ENCODE results near the gene INTS4.
"Not testable (repeated sequence)": the region's sequence is repeated elsewhere in the genome, so short reads cannot be mapped to it uniquely, and the experiment has no call there.

INTS4 gene, protein sequence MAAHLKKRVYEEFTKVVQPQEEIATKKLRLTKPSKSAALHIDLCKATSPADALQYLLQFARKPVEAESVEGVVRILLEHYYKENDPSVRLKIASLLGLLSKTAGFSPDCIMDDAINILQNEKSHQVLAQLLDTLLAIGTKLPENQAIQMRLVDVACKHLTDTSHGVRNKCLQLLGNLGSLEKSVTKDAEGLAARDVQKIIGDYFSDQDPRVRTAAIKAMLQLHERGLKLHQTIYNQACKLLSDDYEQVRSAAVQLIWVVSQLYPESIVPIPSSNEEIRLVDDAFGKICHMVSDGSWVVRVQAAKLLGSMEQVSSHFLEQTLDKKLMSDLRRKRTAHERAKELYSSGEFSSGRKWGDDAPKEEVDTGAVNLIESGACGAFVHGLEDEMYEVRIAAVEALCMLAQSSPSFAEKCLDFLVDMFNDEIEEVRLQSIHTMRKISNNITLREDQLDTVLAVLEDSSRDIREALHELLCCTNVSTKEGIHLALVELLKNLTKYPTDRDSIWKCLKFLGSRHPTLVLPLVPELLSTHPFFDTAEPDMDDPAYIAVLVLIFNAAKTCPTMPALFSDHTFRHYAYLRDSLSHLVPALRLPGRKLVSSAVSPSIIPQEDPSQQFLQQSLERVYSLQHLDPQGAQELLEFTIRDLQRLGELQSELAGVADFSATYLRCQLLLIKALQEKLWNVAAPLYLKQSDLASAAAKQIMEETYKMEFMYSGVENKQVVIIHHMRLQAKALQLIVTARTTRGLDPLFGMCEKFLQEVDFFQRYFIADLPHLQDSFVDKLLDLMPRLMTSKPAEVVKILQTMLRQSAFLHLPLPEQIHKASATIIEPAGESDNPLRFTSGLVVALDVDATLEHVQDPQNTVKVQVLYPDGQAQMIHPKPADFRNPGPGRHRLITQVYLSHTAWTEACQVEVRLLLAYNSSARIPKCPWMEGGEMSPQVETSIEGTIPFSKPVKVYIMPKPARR

DNA sequence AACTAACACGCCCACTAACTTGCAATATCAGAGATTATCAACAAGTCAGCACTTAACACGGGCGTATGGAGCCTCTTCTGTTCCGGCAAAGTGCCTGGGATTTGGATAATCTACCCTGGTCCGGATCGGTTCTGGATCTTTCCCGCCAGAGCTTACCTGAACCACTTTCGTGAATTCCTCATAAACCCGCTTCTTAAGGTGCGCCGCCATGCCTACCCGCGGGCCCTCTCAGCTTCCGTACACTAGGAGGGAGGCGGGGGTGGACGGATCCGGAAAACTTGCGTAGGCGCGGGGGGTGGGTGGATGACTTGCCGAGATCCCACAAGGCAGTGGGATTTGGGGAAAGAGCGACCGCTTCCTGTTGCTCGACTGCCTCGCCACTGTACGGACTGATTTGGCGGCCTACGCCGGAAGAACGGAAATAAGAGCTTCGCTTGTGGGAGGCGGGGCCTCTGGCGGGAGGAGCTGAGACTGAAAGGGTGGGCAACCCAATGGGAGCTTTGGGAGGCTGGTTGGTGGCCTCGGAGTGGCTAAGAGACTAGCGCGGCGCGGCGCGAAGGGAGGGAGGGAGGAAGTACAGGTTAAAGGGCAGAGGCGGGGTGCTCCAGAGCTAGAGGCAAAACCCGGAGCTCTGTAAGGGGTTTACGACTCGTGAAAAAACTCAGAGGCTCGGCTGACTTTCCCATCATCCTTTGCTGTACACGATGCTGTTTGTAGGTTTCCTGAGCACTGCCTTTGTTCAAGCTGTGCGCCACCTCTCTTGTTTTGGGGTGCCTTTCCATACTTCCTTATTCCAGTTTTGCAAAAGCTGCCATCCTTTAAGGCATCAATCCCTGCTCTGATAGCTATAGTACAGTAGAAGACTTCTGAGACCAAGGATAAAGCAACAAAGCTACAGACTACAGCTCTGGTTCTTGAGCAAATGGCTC lies at the start of gene INTS4:
Gene INTS4 (minus strand): TSS at position 235 of the 929 bp plus-strand sequence. CDS start 25 bp downstream, at position 210.
- in situ Hi-C loops (cut with MboI; ENCODE audit: low sequenced_read_pairs), result no loop called here

DNA sequence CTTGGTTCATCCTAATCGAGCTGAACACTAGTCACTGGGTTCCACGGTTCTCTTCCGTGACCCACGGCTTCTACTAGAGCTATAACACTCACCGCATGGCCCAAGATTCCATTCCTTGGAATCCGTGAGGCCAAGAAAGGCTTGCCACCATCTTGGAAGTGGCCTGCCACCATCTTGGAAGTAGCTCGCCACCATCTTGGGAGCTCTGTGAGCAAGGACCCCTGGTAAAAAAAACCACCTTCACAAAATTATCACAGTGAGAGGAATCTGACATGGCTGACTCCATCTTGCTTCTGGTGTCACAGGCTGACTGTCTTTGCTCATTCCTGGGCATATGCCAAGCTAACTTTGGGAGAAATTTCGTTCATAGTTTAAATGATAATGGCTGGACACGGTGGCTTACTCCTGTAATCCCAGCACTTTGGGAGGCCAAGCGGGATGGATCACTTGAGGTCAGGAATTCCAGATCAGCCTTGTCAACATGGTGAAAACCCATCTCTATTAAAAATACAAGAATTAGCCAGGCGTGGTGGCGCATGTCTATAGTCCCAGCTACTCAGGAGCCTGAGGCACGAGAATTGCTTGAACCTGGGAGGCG lies 47.5 kb upstream of the INTS4 start:
- in situ Hi-C loops (cut with MboI; ENCODE audit: low sequenced_read_pairs), result no loop called here

DNA sequence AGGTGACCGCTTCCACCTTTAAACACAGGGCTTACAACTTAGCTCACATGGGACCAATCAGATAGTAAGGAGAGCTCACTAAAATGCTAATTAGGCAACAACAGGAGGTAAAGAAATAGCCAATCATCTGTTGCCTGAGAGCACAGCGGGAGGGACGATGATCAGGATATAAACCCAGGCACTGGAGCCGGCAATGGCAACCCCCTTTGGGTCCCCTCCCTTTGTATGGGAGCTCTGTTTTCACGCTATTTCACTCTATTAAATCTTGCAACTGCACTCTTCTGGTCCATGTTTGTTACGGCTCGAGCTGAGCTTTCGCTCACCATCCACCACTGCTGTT lies 46.9 kb upstream of the INTS4 start:
- in situ Hi-C loops (cut with MboI; ENCODE audit: low sequenced_read_pairs), result not testable (repeated sequence)

DNA sequence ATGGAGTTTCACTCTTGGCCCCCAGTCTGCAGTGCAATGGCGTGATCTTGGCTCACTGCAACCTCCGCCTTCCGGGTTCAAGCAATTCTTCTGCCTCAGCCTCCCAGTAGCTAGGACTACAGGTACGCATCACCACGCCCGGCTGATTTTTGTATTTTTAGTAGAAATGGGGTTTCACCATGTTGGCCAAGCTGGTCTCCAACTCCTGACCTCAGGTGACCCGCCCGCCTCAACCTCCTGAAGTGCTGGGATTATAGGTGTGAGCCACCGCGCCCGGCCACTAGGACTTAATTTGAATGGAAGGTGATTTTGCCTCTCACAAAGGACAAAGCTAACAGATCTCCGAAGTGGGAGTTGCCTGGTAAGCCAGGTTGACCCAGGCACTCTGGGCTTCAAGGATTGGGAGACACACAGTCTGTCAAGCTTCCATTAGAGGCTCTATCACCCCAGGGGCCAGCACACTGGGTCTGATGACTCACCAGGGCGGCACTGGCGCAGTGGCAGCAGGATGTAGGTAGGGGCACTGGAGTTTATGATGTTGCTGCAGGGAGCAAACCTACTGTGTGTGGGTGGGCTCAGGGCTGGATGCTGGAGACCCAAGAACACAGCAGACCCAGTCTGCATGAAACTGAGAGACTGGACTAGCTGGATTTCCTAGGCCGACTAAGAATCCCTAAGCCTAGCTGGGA lies 46.4 kb upstream of the INTS4 start:
- in situ Hi-C loops (cut with MboI; ENCODE audit: low sequenced_read_pairs), result no loop called here

DNA sequence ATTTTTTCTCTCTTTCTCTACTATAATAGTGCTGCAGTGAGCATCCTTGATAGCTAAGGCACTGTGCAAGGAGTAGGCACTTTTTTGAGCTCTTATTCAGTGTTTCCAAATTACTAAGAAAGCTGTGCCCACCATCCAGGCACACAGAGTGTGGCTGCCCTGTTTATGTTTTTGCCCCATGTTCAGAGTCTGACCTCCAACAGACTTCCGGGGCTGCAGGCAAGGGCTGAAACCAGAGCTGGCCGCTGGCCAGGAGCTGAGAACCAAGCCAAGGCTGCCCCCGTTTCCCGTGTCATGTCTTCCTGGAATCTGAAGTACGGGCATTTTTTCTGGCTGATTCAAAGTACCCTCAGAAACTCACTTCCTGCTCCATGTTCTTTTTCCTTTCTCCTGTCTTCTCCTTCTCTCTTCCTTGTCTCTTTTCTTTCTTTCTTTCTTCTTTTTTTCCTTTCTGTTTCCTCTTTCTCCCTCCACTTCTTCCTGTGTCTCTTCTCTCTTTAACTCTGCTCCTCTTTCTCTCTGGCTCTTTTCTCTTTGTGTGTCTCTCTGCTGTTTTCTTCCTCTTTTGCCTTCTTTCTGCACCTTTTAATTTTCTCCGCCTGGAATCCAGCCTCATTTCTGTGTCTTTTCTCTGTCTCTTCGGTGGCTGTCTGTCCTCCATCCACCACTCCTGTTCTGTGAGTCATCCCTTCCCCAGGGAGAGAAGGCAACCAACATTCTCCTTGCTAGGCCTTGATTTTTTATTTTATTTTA lies 45.6 kb upstream of the INTS4 start:
- in situ Hi-C loops (cut with MboI; ENCODE audit: low sequenced_read_pairs), result no loop called here

DNA sequence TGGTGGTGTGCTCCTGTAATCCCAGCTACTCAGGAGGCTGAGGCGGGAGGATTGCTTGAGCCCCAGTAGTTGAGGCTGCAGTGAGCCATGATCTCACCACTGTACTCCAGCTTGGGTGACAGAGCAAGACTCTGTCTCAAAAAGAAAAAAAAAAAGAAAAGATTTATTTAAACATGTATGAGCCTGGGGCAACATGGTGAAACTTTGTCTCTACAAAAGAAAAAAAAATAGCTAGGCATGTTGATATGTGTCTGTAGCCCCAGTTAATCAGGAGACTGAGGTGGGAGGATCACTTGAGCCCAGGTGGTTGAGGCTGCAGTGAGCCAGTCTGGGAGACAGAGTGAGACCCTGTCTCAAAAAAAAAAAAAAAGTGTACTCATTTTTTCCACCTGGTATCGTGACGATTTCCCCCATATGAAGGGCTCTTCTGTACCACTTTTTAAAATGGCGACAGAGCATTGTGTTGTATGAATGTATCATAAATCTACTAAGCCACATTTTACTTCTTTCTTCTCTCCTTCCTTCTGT lies 45.0 kb upstream of the INTS4 start:
- in situ Hi-C loops (cut with MboI; ENCODE audit: low sequenced_read_pairs), result no loop called here

DNA sequence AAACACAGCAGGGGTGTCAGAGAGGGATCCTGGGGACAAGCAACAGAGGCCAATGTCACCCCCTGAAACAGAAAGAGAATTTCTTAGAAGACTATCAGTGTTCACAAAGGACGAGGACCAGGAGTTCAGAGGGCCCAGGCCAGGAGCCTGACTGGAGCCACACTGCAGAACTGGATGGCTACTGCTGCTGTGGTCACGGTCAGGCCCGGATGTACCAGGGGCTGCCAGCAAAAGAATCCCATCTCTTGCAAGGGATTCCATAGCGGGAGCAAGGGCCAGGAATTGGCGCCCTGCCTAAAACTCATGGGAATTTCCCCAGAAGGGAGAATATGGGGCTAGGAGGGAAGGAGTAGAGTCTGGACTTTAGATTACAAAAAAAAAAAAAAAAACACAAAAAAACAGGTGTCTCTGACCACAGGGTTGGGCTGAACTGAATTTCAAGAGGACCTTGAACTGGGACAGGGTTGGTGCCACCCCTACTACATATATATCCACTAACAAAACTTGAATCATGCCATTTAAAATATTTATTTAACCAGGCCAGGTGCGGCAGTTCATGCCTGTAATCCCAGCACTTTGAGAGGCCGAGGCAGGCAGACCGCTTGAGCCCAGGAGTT lies 44.3 kb upstream of the INTS4 start:
- in situ Hi-C loops (cut with MboI; ENCODE audit: low sequenced_read_pairs), result no loop called here

DNA sequence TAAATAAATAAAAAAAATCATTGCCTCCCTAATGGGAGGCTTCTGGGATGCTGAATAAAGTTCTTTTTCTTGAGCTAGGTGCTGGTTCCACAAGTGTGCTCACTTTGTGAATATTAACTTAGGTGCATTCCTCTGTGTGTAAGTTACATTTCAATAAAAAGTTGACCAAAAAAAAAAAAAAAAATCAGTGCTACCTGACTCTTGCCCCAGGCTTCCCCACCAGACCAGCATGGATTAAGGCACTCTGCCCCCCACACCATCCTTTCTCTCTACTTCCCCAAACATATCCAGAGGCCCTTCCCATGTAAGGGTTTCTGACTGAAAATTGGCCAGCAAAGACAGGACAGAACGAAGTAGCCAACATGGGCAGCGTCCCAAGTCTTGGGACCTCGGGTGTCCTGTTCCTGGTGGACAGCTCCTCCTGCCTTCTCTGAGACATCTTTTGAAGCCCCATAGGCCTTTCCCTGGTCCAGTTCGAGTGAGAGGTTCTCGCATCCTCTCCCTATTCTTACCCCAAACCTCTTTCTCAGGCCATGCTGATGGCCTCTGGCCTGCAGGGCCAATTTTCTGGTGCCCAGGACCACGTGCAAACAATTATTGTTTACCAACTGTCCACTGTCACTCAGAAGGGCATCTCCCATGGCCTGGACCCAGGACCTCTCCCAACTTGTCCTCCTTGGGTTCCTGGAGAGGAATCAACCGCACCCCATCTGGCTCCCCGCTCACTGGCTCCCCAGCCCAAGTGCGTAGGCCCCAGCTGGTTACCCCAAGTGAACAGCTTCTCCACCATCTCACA lies 43.6 kb upstream of the INTS4 start:
- in situ Hi-C loops (cut with MboI; ENCODE audit: low sequenced_read_pairs), result no loop called here

DNA sequence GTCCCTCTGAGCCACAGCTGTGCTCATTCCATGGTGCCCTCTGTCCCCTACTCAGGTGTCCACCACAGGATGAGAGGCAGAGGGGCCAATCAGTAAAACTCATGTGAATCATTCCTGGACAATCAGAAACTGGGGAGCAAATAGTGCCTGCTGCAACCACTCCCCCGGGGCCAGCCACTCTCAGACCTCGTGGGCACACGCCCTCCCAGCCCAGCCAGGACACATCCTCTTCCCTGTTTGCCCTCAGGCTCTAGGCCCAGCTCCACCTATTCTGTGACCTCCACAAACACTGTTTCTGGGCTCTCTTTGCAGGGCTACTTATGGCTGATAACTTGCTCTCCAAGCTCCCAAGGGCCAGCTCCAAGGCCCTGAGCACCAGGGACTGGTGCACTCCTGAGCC lies 42.6 kb upstream of the INTS4 start:
- in situ Hi-C loops (cut with MboI; ENCODE audit: low sequenced_read_pairs), result no loop called here

DNA sequence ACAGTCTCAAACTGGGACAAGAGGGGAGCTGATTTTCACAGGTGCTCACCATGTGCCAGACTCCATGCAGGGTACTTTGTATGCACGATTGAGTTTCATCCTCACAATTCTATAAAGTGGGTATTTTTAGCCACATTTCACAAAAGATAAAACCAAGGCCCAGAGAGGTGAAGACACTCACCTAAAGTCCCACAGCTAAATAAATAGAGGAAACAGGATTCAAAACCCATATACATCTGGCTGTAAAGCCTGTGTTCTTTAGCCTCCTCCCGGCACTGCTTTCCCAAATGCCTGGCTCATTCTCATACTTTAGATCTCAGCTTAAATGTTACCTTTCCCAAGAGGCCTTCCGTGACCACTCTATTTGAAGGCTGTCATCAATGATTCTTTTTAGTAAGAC lies 41.8 kb upstream of the INTS4 start:
- in situ Hi-C loops (cut with MboI; ENCODE audit: low sequenced_read_pairs), result no loop called here

DNA sequence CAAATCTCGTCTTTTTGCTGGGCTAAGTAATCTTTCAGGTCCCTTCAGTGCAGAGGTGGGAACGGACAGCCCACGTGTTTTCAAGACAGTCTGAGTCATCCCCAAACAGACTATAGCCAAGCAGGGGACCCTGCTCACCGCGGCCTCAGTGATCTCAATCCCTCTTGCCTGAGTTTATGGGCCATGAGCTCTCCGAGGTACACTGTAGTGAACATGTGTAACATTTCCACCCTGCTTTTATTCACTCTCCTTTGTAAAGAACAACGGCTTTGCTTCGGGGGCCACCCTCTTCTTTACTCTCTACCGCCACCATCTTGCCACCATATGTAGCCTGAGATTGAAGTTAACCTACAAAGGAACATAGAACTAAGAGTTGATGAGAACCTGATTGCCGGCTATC lies 40.2 kb upstream of the INTS4 start:
- in situ Hi-C loops (cut with MboI; ENCODE audit: low sequenced_read_pairs), result no loop called here

DNA sequence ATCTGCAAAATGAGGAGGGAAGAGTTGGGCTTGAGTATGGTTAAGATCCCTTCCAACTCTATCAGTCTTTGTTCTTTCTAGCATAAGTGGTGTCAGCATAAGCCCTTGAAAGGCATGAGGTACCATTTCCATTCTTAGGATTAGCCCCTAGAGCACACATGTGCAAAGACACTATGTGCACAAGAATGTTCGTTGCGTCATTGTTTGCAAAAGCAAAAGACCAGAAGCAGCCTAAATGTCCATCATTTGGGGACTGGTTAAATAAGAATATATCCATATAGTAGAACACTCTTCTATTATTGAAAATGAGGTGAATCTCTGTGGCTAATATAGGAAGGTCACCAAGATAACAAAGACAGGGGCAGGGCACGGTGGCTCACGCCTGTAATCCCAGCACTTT lies 38.6 kb upstream of the INTS4 start:
- in situ Hi-C loops (cut with MboI; ENCODE audit: low sequenced_read_pairs), result no loop called here

DNA sequence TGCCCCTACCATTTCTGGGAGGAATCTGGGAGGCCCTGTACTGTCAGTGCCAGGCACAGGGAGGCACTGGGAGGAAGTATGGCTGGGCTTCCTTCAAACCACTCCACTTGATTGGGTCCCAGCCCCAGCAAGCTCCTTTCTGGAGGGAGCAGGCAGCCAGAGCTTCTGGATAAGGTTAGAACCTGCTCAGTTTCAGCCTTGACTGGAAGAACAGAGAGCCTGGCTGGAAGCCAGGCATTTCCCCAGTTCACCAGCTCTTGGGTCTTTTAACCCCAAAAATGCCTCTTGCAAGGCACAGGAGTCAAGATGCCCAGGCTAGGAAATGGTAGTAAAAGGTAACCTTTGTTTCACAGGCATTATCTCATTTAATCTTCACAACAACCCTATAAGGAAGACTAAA lies 37.6 kb upstream of the INTS4 start:
- in situ Hi-C loops (cut with MboI; ENCODE audit: low sequenced_read_pairs), result no loop called here

DNA sequence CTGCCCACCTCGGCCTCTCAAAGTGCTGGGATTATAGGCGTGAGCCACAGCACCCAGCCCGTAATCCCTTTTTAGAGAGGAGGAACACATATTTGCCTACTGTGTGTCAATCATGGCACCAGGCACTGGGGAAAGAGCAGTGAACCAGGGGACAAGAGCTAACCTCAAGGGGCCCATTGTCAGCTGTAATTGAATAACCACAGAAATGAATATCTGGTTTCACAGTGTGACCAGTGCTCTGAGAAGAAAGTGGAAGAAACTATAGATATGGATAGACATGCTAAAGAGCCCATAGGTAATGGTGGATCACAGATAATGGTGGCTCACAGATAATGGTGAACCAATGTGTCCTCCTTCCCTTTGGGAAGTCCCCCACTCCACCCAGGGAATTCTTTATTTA lies 37.2 kb upstream of the INTS4 start:
- in situ Hi-C loops (cut with MboI; ENCODE audit: low sequenced_read_pairs), result no loop called here

DNA sequence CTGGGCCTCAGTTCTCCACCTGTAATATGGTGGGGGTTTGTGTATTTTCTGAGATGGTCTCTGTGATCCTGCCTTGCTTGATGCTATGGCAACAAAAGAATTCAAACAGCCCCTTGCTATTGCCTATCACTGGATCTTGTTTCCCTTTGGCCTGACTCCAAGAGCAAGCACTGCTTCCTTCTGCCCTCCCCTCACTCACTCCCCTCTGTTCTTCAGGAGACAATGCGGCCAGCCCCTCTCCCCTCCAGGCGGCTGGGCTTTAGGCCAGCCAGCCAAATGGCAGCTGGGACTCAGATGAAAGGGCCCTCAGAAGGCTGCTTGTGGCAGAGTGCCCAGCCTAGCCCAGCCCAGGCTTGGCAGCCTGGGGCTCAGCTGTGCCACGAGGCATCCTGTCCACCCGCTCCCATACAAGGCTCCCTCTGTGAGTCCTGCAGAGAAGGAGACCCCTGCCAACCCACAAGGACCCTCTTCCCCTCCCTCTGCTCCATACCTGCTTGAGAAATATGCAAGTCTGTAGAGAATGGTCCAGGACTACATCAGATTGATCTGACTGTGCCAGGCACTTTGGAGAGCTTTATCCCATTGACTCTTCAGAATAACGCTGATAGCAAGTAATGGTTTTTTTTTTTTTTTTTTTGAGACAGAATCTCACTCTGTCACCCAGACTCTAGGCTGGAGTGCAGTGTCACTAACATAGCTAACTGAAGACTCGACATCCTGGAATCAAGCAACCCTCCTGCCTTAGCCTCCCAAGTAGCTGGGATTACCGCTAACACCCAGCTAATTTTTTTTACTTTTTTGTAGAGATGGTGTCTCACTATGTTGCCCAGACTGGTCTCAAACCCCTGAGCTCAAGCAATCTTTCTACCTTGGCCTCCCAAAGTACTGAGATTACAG lies 36.2 kb upstream of the INTS4 start:
- in situ Hi-C loops (cut with MboI; ENCODE audit: low sequenced_read_pairs), result no loop called here

DNA sequence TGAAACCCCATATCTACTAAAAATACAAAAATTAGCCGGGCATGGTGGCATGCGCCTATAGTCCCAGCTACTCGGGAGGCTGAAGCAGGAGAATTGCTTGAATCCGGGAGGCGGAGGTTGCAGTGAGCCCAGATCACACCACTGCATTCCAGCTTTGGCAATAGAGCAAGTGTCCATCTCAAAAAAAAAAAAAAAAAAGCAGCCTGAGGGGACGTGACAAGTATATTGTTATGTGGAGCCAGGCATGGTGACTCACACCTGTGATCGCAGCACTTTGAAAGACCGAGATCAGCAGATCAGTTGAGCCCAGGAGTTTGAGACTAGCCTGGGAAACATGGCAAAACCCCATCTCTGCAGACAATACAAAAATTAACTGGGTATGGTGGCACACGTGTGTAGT lies 34.0 kb upstream of the INTS4 start:
- in situ Hi-C loops (cut with MboI; ENCODE audit: low sequenced_read_pairs), result not testable (repeated sequence)

DNA sequence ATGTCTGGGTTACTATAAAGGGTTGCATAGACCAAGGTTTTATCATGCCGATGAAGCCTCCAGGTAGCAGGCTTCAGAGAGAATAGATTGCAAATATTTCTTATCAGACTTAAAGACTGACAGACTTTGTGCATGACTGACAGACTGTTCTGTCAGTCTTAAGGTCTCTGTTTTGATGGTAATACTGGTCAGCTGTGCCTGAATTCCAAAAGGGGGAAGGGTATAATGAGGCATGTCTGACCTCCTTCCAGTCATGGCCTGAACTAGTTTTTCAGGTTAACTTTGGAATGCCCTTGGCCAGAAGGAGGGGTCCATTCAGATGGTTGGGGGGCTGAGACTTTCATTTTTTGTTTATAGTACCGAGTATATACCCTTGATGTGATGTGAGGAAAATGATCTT lies 33.3 kb upstream of the INTS4 start:
- in situ Hi-C loops (cut with MboI; ENCODE audit: low sequenced_read_pairs), result no loop called here
